Fibroblast of pulmonary artery (primary cell): Measurements from ENCODE around the gene DENND5B.

Experiments
- DNase-seq: peaks from one replicate; pipeline ENCODE4 v3.0.0-alpha.2; 2010; ENCODE audit warnings: low read depth
- H3K4me3 ChIP-seq: replicated peaks from 2 replicates; pipeline ENCODE4 v1.5.1; 2011; ENCODE audit warnings: low read depth, mild to moderate bottlenecking, control low read depth, low read length, moderate library complexity
- CTCF ChIP-seq: IDR thresholded peaks from 2 replicates; pipeline ENCODE4 v1.5.1; 2011; ENCODE audit warnings: mild to moderate bottlenecking, control low read depth, low read length, inconsistent platforms; ENCODE audit errors: missing control alignments

DENND5B gene

GRCh38 chr12:31521964-31522363 is 69.0 kb downstream of the DENND5B start:
- no peak for TF ChIP-seq CTCF
- no peak overlapping the region for H3K4me3 ChIP-seq
- peak; percentile 26 for DNase-seq

- H3K4me3 ChIP-seq, result no peak overlapping the region
- no peak for DNase-seq
- no peak for TF ChIP-seq CTCF
Measured at GRCh38 chr12:31519511-31519910, 71.4 kb downstream of the DENND5B start.

- no peak overlapping the region for H3K4me3 ChIP-seq
- TF ChIP-seq CTCF, result no peak
- peak; percentile 100 for DNase-seq
Measured at GRCh38 chr12:31518680-31519227, 72.2 kb downstream of the DENND5B start.

- no peak overlapping the region for H3K4me3 ChIP-seq
- peak; percentile 17 for DNase-seq
- no peak for TF ChIP-seq CTCF
Measured at GRCh38 chr12:31517994-31518393, 72.9 kb downstream of the DENND5B start.

- DNase-seq, result no peak
- no peak for TF ChIP-seq CTCF
- no peak overlapping the region for H3K4me3 ChIP-seq
Measured at GRCh38 chr12:31516702-31517101, 74.2 kb downstream of the DENND5B start.

- H3K4me3 ChIP-seq, result no peak overlapping the region
- TF ChIP-seq CTCF, result no peak
- no peak for DNase-seq
Measured at GRCh38 chr12:31514912-31515311, 76.0 kb downstream of the DENND5B start.

- H3K4me3 ChIP-seq, result no peak overlapping the region
- TF ChIP-seq CTCF, result no peak
- peak; percentile 57 for DNase-seq
Measured at GRCh38 chr12:31510034-31510433, 80.9 kb downstream of the DENND5B start.
